ENCODE data around the gene ARHGAP10. TPM values are rescaled to one million over a fixed set of nuclear protein-coding genes. Genes with fewer than 3 reads are reported as not detected.

The ARHGAP10 gene
- total and polyA plus RNA-seq, 10 of the 15 experiments (the other 5 are each of a cell fraction or from before 2014, with no cell fraction given): 1.3 to 25.8 (median 17.2) TPM

- TF ChIP-seq USF1 (IDR thresholded peaks at IDR 0.05; ENCODE audit: borderline replicate concordance, extremely low read length, insufficient read depth, low read depth, low read length): no peak
- no peak for TF ChIP-seq EZH2 (IDR thresholded peaks at IDR 0.05; ENCODE audit: borderline replicate concordance, control insufficient read depth, low read depth, low read length)
- TF ChIP-seq LARP7 (IDR thresholded peaks at IDR 0.05): no peak
- no peak for TF ChIP-seq CBX5 (IDR thresholded peaks at IDR 0.05; ENCODE audit: low read depth)
- no peak for TF ChIP-seq SREBF2 (IDR thresholded peaks at IDR 0.05; ENCODE audit: low read length)
Observed at GRCh38 chr4:147971116-147971515, 239.2 kb downstream of the ARHGAP10 start (continued).

GRCh38 chr4:147975325-147975724, 243.4 kb downstream of the ARHGAP10 start:
- TF ChIP-seq ZNF24 (IDR thresholded peaks at IDR 0.05): no peak
- SMC1A ChIA-PET (ENCODE audit: uncharacterized antibody, unreplicated experiment): interaction anchor here (1.5 kb wide), 1 partner anchor 32 kb away, joined by 4 read pairs; no protein-coding TSS in a partner anchor
- CTCF ChIA-PET: interaction anchor here (1.2 kb wide), 1 partner anchor 165 kb away, joined by 3 read pairs; no protein-coding TSS in a partner anchor
- Histone ChIP-seq H4K20me1 (ENCODE audit: control insufficient read depth, insufficient read depth) (no peaks in the 10 kb centered on the region), H3K36me3 (ENCODE audit: control insufficient read depth in 2 of 2, insufficient read depth in 2 of 2, low read length in 1 of 2) (peaks cover 1 to 4% of the 10 kb centered on the region in 2 experiments; a peak in 2 of 4 replicates), H3K9ac (ENCODE audit: control insufficient read depth, insufficient read depth, low read length) (no peak overlapping the region), H3K9me3 (replicated peaks; ENCODE audit: control insufficient read depth, insufficient read depth, low read length) (peaks cover 8% of the 10 kb centered on the region; the same call in 2 of the 3 replicates), H3K4me1 (ENCODE audit: control insufficient read depth, insufficient read depth, low read length) (no peaks in the 10 kb centered on the region), H2AFZ (ENCODE audit: control insufficient read depth, low read depth, low read length) (no peak overlapping the region), H3K4me3 (no peak overlapping the region), H3K4me2 (ENCODE audit: control insufficient read depth, insufficient read depth) (no peak overlapping the region), H3K27me3 (replicated peaks in 1 of 2; ENCODE audit: control insufficient read depth in 2 of 2, insufficient read depth in 2 of 2, low read length in 1 of 2) (no peaks in the 10 kb centered on the region), H3K27ac (ENCODE audit: control insufficient read depth, insufficient read depth) (no peak overlapping the region), H3K79me2 (ENCODE audit: control insufficient read depth, insufficient read depth, low read length) (peaks cover 2% of the 10 kb centered on the region; the same call in 1 of the 2 replicates)
- in situ Hi-C loops (cut with MboI) (no loop called here), intact Hi-C loops (cut with micrococcal nuclease; ENCODE audit: unreplicated experiment) (no loop called here)
- RAD21 ChIA-PET (ENCODE audit: unreplicated experiment): no interaction called here
- no TSS peak for BruUV-seq (replicated peaks)
- ATAC-seq (no peak), DNase-seq (ENCODE audit: low read depth, low spot score) (no peak), FAIRE-seq (no peak)
- 61% methylated on average over 3 of the region's 3 CpGs for WGBS (ENCODE audit: insufficient coverage, insufficient replicate concordance, low lambda C conversion rate, missing lambda C conversion rate)
- POLR2A ChIA-PET: no interaction called here

All from GM12878 (cell line).